Activated B cell treated with CpG ODN at 0.5 μM for 24 hours (primary cell): ENCODE data around the gene TIMM29. TPM values are rescaled to one million over a fixed set of nuclear protein-coding genes. Genes with fewer than 3 reads are reported as not detected.
"Not testable (repeated sequence)": the region's sequence is repeated elsewhere in the genome, so short reads cannot be mapped to it uniquely, and the experiment has no call there.

Experiments
- ATAC-seq: fragments of 200-7000 bp; cut with Tn5 transposase; one replicate; pipeline ENCODE4 v1.10.0; 2021; ENCODE audit warnings: low read depth, mild to moderate bottlenecking, moderate library complexity
- CTCF ChIA-PET: fragments of 350-600 bp; sonication (Branson Sonifier 250); formaldehyde crosslinking; loops from one replicate; lab custom pipeline; 2021; ENCODE audit warnings: antibody characterized with exemption; lab: Charles Lee
- POLR2A ChIA-PET: fragments of 350-600 bp; sonication (Branson Sonifier 250); formaldehyde crosslinking; loops from one replicate; lab custom pipeline; 2021; ENCODE audit warnings: antibody characterized with exemption; lab: Charles Lee
- DNase-seq: peaks from one replicate; pipeline ENCODE4 v3.0.0; 2022
- H3K27ac Mint-ChIP-seq: one replicate; pipeline ENCODE4 v1.8.0; 2020; ENCODE audit warnings: mixed read lengths
- H3K27me3 Mint-ChIP-seq: one replicate; pipeline ENCODE4 v1.8.0; 2021; ENCODE audit warnings: mixed read lengths
- H3K36me3 Mint-ChIP-seq: one replicate; pipeline ENCODE4 v1.8.0; 2021; ENCODE audit warnings: low read depth, mixed read lengths
- H3K4me1 Mint-ChIP-seq: one replicate; pipeline ENCODE4 v1.8.0; 2021; ENCODE audit warnings: mixed read lengths
- H3K4me3 Mint-ChIP-seq: one replicate; pipeline ENCODE4 v1.8.0; 2020; ENCODE audit warnings: mild to moderate bottlenecking, mixed read lengths
- H3K9me3 Mint-ChIP-seq: one replicate; pipeline ENCODE4 v1.8.0; 2020; ENCODE audit warnings: mixed read lengths
- intact Hi-C: fragments of 100-400 bp; cut with micrococcal nuclease; formaldehyde crosslinking; loops from one replicate; pipeline ENCODE4 v1.15.1; 2024
- total RNA-seq: library from RNA; stranded (reverse); gene quantifications from 2 replicates; pipeline ENCODE4 v1.2.3, GENCODE V29; 2022
- TF ChIP-seq, protein P1 (sequence below): fragments of 200-600 bp; IDR thresholded peaks from one replicate; pipeline ENCODE4 v1.8.0; 2022; ENCODE audit warnings: antibody characterized with exemption, mild to moderate bottlenecking

Gene TIMM29
- total RNA-seq, 1 donor from 2014 or later: 19.5 TPM

DNA sequence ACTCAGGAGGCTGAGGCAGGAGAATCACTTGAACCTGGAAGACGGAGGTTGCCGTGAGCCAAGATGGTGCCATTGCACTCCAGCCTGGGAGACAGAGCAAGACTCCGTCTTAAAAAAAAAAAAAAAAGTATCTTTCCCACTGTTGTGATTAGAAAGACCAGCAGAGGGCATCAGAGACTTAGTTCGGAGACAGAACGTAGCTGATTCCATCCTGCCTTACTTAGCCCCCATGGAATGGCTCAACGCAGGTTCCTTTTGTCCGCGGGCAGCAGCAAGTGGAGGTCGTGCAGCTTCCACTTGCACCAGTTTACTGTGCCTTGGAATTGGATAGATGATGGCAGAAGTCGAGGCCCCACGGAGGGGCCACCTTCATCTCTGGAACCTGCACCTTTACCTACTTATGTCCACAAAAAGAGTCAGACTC is 8.1 kb downstream of the TIMM29 start:
- H3K36me3 Mint-ChIP-seq: peaks cover 2% of the 10 kb centered on the region
- ATAC-seq (peak; percentile 80), DNase-seq (no peak)
- no peaks in the 10 kb centered on the region for H3K27me3 Mint-ChIP-seq
- no peak overlapping the region for H3K27ac Mint-ChIP-seq
- intact Hi-C loops: loop anchor here (1.0 kb wide), 1 partner anchor 195 kb away; no protein-coding TSS in a partner anchor
- no peaks in the 10 kb centered on the region for H3K9me3 Mint-ChIP-seq
- H3K4me3 Mint-ChIP-seq: no peak overlapping the region
- H3K4me1 Mint-ChIP-seq: peaks cover 3% of the 10 kb centered on the region
- TF ChIP-seq, protein P1, sequence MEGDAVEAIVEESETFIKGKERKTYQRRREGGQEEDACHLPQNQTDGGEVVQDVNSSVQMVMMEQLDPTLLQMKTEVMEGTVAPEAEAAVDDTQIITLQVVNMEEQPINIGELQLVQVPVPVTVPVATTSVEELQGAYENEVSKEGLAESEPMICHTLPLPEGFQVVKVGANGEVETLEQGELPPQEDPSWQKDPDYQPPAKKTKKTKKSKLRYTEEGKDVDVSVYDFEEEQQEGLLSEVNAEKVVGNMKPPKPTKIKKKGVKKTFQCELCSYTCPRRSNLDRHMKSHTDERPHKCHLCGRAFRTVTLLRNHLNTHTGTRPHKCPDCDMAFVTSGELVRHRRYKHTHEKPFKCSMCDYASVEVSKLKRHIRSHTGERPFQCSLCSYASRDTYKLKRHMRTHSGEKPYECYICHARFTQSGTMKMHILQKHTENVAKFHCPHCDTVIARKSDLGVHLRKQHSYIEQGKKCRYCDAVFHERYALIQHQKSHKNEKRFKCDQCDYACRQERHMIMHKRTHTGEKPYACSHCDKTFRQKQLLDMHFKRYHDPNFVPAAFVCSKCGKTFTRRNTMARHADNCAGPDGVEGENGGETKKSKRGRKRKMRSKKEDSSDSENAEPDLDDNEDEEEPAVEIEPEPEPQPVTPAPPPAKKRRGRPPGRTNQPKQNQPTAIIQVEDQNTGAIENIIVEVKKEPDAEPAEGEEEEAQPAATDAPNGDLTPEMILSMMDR: no peak
- ChIA-PET POLR2A (interaction anchor here (0.8 to 1.0 kb wide), 2 partner anchors 9 to 24 kb away, joined by 4 read pairs; no protein-coding TSS in a partner anchor), CTCF (interaction anchor here (0.6 to 2.2 kb wide), 10 partner anchors 7 to 454 kb away, joined by 3 to 12 read pairs (median 4); partner anchors contain the start of gene CARM1)

DNA sequence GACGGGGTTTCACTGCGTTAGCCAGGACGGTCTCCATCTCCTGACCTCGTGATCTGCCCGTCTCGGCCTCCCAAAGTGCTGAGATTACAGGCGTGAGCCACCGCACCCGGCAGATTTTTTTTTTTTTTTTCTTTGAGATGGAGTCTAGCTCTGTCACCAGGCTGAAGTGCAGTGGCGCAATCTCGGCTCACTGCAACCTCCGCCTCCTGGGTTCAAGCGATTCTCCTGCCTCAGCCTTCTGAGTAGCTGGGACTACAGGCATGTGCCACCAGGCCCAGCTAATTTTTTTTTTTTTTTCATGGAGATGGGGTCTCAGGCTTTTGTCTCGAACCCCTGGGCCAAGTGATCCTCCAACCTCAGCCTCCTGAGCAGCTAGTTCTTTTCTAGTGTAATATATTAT is 13.0 kb downstream of the TIMM29 start:
- ChIA-PET CTCF (interaction anchor here (0.6 to 1.8 kb wide), 21 partner anchors 9 to 1330 kb away, joined by 3 to 11 read pairs (median 4); partner anchors contain the start of gene YIPF2), POLR2A (interaction anchor here (0.7 to 1.2 kb wide), 5 partner anchors 9 to 480 kb away, joined by 3 to 5 read pairs (median 3); no protein-coding TSS in a partner anchor)
- ATAC-seq, H3K36me3 Mint-ChIP-seq, H3K27ac Mint-ChIP-seq, DNase-seq, H3K27me3 Mint-ChIP-seq, H3K4me3 Mint-ChIP-seq, H3K9me3 Mint-ChIP-seq, H3K4me1 Mint-ChIP-seq: not testable (repeated sequence)
- intact Hi-C loops: loop anchor here (1.0 to 5.0 kb wide), 6 partner anchors 19 to 263 kb away; partner anchors contain the start of gene SMARCA4

DNA sequence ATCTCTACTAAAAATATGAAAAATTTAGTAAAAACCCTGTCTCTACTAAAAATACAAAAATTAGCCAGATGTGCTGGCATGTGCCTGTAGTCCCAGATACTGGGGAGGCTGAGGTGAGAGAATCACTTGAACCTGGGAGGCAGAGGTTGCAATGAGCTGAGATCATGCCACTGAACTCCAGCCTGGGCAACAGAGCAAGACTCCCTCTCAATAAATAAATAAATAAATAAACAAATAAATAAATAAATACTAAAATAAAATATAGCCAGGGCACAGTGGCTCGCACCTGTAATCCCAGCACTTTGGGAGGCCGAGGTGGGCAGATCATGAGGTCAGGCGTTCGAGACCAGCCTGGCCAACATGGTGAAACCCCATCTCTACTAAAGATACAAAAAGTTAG is 14.8 kb downstream of the TIMM29 start:
- H3K9me3 Mint-ChIP-seq, ATAC-seq: not testable (repeated sequence)
- CTCF ChIA-PET: interaction anchor here (1.8 kb wide), 1 partner anchor 182 kb away, joined by 9 read pairs; no protein-coding TSS in a partner anchor

DNA sequence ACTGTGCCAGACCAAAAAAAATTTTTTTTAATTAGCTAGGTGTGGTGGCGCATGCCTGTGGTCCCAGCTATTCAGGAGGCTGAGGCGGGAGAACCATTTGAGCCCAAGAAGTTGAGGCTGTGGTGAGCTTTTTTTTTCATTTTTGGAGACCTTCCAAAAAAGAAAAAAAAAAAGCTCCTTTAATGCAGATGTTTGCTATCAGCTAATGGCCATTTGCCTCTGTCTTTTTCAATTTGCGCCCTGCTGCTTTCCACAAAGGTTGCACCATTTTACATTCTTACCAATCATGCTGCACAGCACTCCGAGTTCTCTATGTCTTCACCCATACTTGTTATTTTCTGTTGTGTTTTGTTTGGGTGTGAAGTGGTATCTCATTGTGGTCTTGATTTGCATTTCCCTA is 16.7 kb downstream of the TIMM29 start:
- Mint-ChIP-seq H3K36me3 (no peaks in the 10 kb centered on the region), H3K9me3 (no peaks in the 10 kb centered on the region), H3K27me3 (no peaks in the 10 kb centered on the region), H3K4me1 (peaks cover 4% of the 10 kb centered on the region), H3K27ac (no peak overlapping the region), H3K4me3 (no peak overlapping the region)
- DNase-seq: no peak
- CTCF ChIA-PET: interaction anchor here (1.3 kb wide), 1 partner anchor 51 kb away, joined by 3 read pairs; no protein-coding TSS in a partner anchor
- TF ChIP-seq, protein P1: no peak
- ATAC-seq: no peak
- POLR2A ChIA-PET: interaction anchor here (0.6 kb wide), 2 partner anchors 348 to 1861 kb away, joined by 3 read pairs; partner anchors contain the start of gene RNASEH2A
- intact Hi-C loops: no loop called here

More for the DNA sequence above, 14.8 kb downstream of the TIMM29 start:
- POLR2A ChIA-PET, H3K27ac Mint-ChIP-seq, DNase-seq, H3K36me3 Mint-ChIP-seq, H3K4me1 Mint-ChIP-seq, H3K27me3 Mint-ChIP-seq, H3K4me3 Mint-ChIP-seq: not testable (repeated sequence)
- intact Hi-C loops: loop anchor here (2.0 to 5.0 kb wide), 3 partner anchors 17 to 261 kb away; partner anchors contain the start of gene SMARCA4

DNA sequence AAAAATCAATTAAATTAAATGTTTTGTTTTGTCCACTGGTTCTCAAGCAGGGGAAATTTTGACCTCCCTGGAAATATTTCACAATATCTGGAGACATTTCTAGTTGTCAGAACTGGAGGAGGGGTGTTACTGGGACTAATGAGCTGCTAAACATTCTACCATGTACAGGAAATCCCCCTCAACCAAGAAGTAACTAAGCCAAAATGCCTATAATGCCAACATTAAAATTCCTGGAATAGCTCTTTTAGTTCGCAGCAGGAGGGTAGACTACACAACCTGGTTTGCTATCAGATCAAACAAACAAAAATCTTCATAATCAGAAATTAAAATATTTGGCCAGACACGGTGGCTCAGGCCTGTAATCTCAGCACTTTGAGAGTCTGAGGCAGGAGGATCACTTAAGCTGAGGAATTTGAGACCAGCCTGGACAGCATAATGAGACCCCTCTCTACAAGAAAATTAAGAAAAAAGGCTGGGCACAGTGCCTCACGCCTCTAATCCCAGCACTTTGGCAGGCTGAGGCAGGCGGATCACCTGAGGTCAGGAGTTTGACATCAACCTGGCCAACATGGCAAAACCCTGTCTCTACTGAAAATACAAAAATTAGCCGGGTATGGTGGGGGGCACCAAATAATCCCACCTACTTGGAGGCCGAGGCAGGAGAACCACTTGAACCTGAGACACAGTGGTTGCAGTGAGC is 18.5 kb downstream of the TIMM29 start:
- no peak overlapping the region for H3K4me3 Mint-ChIP-seq
- no peaks in the 10 kb centered on the region for H3K36me3 Mint-ChIP-seq
- TF ChIP-seq, protein P1: no peak
- intact Hi-C loops: no loop called here
- H3K4me1 Mint-ChIP-seq: peaks cover 1% of the 10 kb centered on the region
- CTCF ChIA-PET: no interaction called here
- no peaks in the 10 kb centered on the region for H3K27me3 Mint-ChIP-seq
- no peak overlapping the region for H3K27ac Mint-ChIP-seq
- H3K9me3 Mint-ChIP-seq: no peaks in the 10 kb centered on the region
- DNase-seq: no peak
- POLR2A ChIA-PET: no interaction called here
- ATAC-seq: no peak

DNA sequence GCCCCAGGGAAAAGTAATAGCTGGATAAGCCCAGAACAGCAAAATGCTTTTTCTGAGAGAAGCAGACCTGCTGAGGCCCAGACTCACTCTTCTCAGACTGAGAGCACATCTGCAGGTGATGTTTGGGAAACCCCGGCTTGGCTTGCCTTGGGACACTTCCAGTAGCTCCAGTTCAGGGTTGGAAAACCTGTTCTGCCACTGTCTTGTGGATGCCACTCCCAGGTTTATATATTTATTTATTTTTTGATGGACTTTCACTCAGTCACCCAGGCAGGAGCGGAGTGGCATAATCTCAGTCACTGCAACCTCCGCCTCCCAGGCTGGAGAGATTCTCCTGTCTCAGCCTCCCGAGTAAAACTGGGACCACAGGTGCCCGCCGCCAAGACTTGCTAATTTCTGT is 24.2 kb downstream of the TIMM29 start:
- ATAC-seq (no peak), DNase-seq (no peak)
- ChIA-PET POLR2A (no interaction called here), CTCF (interaction anchor here (0.5 to 1.5 kb wide), 3 partner anchors 11 to 174 kb away, joined by 3 to 6 read pairs (median 4); no protein-coding TSS in a partner anchor)
- Mint-ChIP-seq H3K27ac (no peak overlapping the region), H3K9me3 (no peaks in the 10 kb centered on the region), H3K27me3 (no peaks in the 10 kb centered on the region), H3K4me3 (no peak overlapping the region), H3K4me1 (peaks cover 5% of the 10 kb centered on the region), H3K36me3 (no peaks in the 10 kb centered on the region)
- TF ChIP-seq, protein P1: no peak
- intact Hi-C loops: no loop called here

DNA sequence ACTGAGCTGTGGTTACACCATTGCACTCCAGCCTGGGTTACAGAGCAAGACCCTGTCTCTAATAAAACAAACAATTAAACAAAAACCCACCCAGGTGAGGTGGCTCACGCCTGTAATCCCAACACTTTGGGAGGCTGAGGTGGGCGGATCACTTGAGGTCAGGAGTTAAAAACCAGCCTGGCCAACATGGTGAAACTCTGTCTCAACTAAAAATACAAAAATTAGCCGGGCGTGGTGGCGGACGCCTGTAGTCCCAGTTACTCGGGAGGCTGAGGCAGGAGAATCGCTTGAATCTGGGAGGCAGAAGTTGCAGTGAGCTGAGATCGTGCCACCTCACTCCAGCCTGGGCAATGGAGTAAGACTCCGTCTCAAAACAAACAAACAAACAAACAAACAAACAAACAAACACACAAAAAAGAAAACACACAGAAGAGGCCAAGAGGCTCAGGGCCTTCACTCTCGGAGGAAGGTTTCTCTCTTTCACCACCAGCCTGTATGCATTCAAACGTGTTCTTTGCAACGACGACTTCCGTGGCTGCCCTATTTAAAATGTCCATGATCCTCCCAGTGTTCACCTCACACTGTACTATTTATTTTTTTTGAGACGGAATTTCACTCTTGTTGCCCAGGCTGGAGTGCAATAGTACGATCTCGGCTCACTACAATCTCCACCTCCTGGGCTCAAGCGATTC is 30.8 kb downstream of the TIMM29 start:
- ATAC-seq, H3K27me3 Mint-ChIP-seq, H3K36me3 Mint-ChIP-seq, CTCF ChIA-PET, intact Hi-C loops, DNase-seq, H3K9me3 Mint-ChIP-seq: not testable (repeated sequence)
- H3K27ac Mint-ChIP-seq: peak overlapping the region; percentile 87
- H3K4me3 Mint-ChIP-seq: peak overlapping the region; percentile 87
- peaks cover 34% of the 10 kb centered on the region for H3K4me1 Mint-ChIP-seq
- POLR2A ChIA-PET: interaction anchor here (0.5 to 1.9 kb wide), 7 partner anchors 15 to 617 kb away, joined by 3 to 9 read pairs (median 4); no protein-coding TSS in a partner anchor
